Thymus (tissue), 11 donors: Measurements from ENCODE around the gene FUT7. TPM values are rescaled to one million over a fixed set of nuclear protein-coding genes. Genes with fewer than 3 reads are reported as not detected.

Experiments
- DNase-seq, 9 donors: peaks; one replicate each; pipeline ENCODE4 v3.0.0-alpha.2; 2013; ENCODE audit warnings: low spot score in 9 of 9, low read depth in 6 of 9, missing footprints in 1 of 9
- H3K27ac ChIP-seq, 2 donors: one replicate each; pipeline ENCODE4 v1.5.1; 2013; ENCODE audit warnings: control low read depth in 1 of 2, low read depth in 1 of 2, low read length in 1 of 2, mild to moderate bottlenecking in 1 of 2, moderate library complexity in 1 of 2
- H3K27me3 ChIP-seq, 2 donors: one replicate each; pipeline ENCODE4 v1.5.1; 2013; ENCODE audit warnings: low read length in 1 of 2; ENCODE audit not compliant: control insufficient read depth in 2 of 2, insufficient read depth in 1 of 2
- H3K36me3 ChIP-seq, 2 donors: one replicate each; pipeline ENCODE4 v1.5.1; 2013; ENCODE audit warnings: low read length in 1 of 2, mild to moderate bottlenecking in 1 of 2, moderate library complexity in 1 of 2; ENCODE audit not compliant: control insufficient read depth in 2 of 2, insufficient read depth in 2 of 2
- H3K4me1 ChIP-seq, 2 donors: one replicate each; pipeline ENCODE4 v1.5.1; 2013; ENCODE audit warnings: low read length in 2 of 2; ENCODE audit not compliant: control insufficient read depth in 2 of 2, insufficient read depth in 2 of 2
- H3K4me3 ChIP-seq, 2 donors: one replicate each; pipeline ENCODE4 v1.5.1; 2013; ENCODE audit warnings: low read length in 2 of 2, control low read depth in 1 of 2, mild to moderate bottlenecking in 1 of 2
- H3K9me3 ChIP-seq, 2 donors: one replicate each; pipeline ENCODE4 v1.5.1; 2013; ENCODE audit warnings: low read length in 1 of 2, mild to moderate bottlenecking in 1 of 2; ENCODE audit not compliant: control insufficient read depth in 2 of 2, insufficient read depth in 1 of 2
- WGBS: extraction: QIAGEN DNeasy Blood & Tissue Kit; methylation state at CpG from one replicate; pipeline ENCODE4 v1.1.7; 2013; 5-methylcytosine and 5-hydroxymethylcytosine counted together
- polyA plus RNA-seq: library from polyadenylated mRNA; stranded (reverse); fragments of 200-250 nt; gene quantifications from one replicate; pipeline ENCODE4 v1.2.3, GENCODE V29; 2013
- total RNA-seq: library from RNA; stranded (reverse); fragments of 120-200 nt; gene quantifications from one replicate; pipeline ENCODE4 v1.2.4, GENCODE V29; 2013
- donor health status: healthy.

FUT7 gene
- total and polyA plus RNA-seq, 2 donors, result 0.99 to 4.6 TPM

DNA sequence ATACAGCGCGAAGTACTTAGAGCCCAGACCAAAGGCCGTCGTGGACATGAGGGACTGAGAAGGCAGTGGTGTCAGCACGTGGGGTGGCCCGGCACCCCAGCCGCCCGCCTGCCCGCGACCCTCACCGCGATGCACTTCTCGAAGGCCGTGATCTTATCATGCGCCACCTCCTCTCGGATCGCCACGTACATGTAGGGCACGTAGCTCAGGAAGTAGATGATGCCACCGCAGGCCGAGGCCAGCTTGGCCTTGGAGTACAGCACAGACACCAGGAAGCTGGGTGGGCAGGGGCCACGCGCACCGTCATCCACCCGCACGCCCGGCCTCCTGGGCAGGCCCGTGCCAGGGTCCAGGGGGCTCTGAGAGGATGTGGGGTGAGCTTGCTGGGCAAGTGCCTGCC is 14.8 kb downstream of the FUT7 start:
- H3K4me1 ChIP-seq, result no peaks in the 10 kb centered on the region
- no peak overlapping the region for H3K4me3 ChIP-seq
- WGBS, result 99% methylated on average over 28 of the region's 28 CpGs
- H3K27me3 ChIP-seq, result no peaks in the 10 kb centered on the region
- H3K9me3 ChIP-seq, result peaks cover 0 to 25% of the 10 kb centered on the region in 2 donors
- H3K27ac ChIP-seq, result no peak overlapping the region
- DNase-seq, result no peak
- H3K36me3 ChIP-seq, result peaks cover 0 to 5% of the 10 kb centered on the region in 2 donors

DNA sequence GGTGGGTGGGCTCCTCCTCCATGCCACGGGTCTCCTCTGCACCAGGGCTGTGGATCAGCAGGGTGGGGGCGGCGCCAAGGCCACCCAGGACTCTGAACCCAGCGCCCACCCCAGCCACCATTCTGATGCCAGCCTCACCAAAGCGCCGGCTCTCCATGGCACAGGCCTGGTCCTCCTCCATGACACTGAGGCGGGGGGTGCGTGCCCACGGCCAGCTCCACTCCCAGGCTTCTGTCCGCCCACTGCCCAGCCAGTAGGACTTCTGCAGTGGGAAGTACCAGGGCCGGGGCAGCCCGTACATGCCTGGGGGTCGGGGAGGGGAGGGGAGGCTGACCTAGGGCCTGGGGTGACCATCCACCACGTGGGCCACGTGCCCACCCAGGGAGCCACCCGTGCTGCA is 15.5 kb downstream of the FUT7 start:
- Histone ChIP-seq H3K4me3 (no peak overlapping the region), H3K4me1 (no peaks in the 10 kb centered on the region), H3K36me3 (peaks cover 0 to 5% of the 10 kb centered on the region in 2 donors), H3K9me3 (peaks cover 0 to 25% of the 10 kb centered on the region in 2 donors), H3K27me3 (no peaks in the 10 kb centered on the region), H3K27ac (no peak overlapping the region)
- no peak for DNase-seq
- WGBS, result 98% methylated on average over 16 of the region's 16 CpGs

DNA sequence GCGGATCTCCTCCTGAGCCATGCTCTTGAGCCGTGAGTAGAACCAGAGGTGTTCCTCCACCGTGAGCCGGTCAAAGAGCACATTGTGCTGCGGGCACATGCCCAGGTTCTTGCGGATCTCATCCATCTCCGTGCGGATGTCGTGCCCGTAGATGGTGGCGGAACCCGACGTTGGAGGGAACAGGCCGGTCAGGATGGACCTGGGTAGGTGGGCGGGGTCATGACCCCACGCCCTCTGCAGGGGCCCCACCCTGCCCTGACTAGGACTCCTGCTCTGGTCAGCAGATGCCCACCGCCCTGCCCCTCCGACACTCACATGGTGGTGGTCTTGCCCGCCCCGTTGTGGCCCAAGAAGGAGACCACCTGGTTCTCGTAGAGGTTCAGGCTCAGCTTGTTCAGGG is 15.9 kb downstream of the FUT7 start:
- H3K27ac ChIP-seq, result no peak overlapping the region
- 97% methylated on average over 21 of the region's 21 CpGs for WGBS
- H3K4me3 ChIP-seq, result no peak overlapping the region
- DNase-seq, result no peak
- H3K36me3 ChIP-seq, result peaks cover 0 to 5% of the 10 kb centered on the region in 2 donors
- H3K4me1 ChIP-seq, result no peaks in the 10 kb centered on the region
- peaks cover 0 to 25% of the 10 kb centered on the region in 2 donors for H3K9me3 ChIP-seq
- no peaks in the 10 kb centered on the region for H3K27me3 ChIP-seq

DNA sequence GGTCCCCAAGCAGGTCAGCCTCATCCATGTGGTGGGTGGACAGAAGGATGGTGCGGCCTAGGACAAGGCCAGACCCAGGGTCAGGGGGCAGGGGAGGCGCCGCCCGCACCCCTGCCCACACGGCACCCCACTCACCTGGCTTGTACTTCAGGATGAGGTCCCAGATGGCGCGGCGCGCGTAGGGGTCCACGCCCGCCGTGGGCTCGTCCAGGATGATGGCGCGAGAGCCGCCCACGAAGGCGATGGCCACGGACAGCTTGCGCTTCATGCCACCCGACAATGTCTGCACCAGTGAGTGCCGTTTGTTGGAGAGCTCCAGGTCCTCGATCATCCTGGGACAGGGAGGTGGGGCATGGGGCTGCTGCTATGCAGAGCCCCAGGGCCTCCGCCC is 16.4 kb downstream of the FUT7 start:
- no peak overlapping the region for H3K27ac ChIP-seq
- no peak for DNase-seq
- H3K4me3 ChIP-seq, result no peak overlapping the region
- H3K27me3 ChIP-seq, result no peaks in the 10 kb centered on the region
- peaks cover 0 to 25% of the 10 kb centered on the region in 2 donors for H3K9me3 ChIP-seq
- no peaks in the 10 kb centered on the region for H3K4me1 ChIP-seq
- WGBS, result 99% methylated on average over 25 of the region's 25 CpGs
- H3K36me3 ChIP-seq, result peaks cover 0 to 5% of the 10 kb centered on the region in 2 donors

DNA sequence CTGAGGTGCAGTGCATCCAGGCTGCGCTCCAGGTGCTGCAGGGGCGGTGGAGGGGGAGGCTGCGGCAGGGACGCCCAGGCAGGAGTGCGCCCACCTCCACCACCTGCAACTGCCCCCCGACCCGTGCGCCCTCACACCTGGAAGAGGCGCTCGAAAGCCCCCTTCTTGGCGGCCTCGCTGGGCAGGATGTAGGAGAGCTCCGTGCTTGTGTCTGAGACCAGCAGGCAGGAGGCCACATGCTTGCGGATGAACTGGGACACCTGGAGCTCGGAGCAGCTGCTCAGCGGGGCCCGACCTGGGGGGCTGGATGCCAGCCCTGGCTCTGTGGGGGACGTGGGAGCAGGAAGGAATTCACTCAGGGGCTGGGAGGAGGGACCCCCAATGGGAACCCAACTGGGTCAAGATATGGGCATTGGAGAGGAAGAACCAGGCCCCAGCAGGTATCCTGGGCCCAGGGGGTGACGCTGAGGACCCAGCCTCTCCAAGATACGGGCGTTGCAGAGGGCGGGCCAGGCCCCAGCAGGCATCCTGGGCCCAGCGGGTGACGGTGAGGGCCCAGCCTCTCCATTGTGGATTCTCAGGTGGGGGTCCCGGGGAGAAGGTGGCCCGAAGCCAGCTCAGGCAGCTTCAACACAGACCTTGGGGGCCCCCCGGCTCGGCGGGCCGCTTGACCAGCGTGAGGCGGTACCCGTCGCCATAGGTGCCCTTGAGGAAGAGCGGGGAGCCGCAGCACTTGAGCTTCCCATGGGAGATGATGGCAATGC is 16.9 kb downstream of the FUT7 start:
- Histone ChIP-seq H3K4me3 (no peak overlapping the region), H3K27me3 (no peaks in the 10 kb centered on the region), H3K27ac (no peak overlapping the region), H3K36me3 (peaks cover 0 to 6% of the 10 kb centered on the region in 2 donors), H3K4me1 (no peaks in the 10 kb centered on the region), H3K9me3 (peaks cover 0 to 25% of the 10 kb centered on the region in 2 donors)
- no peak for DNase-seq
- 97% methylated on average over 36 of the region's 36 CpGs for WGBS

DNA sequence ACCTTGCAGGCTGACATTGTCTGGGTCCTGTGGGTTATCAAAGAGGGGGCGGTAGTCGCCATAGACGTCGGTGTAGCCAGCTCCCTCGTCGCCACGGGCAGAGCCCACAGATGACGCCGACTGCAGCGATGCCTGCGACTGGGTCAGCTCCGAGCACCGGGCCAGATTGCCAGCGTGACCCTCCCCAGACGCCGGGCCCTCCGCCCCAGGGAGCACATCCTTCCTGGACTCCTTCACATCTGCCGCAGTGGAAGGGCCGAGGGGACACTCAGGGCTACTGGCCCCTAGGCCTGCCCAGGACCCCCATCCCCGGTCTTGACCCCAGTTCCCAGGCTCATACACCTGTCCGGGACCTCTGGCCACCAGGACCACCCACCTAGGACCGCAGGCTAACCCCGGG is 17.7 kb downstream of the FUT7 start:
- H3K9me3 ChIP-seq, result peaks cover 0 to 25% of the 10 kb centered on the region in 2 donors
- WGBS, result 96% methylated on average over 23 of the region's 23 CpGs
- H3K27ac ChIP-seq, result no peak overlapping the region
- peaks cover 0 to 11% of the 10 kb centered on the region in 2 donors for H3K36me3 ChIP-seq
- no peaks in the 10 kb centered on the region for H3K4me1 ChIP-seq
- no peak overlapping the region for H3K4me3 ChIP-seq
- H3K27me3 ChIP-seq, result no peaks in the 10 kb centered on the region
- DNase-seq, result no peak

DNA sequence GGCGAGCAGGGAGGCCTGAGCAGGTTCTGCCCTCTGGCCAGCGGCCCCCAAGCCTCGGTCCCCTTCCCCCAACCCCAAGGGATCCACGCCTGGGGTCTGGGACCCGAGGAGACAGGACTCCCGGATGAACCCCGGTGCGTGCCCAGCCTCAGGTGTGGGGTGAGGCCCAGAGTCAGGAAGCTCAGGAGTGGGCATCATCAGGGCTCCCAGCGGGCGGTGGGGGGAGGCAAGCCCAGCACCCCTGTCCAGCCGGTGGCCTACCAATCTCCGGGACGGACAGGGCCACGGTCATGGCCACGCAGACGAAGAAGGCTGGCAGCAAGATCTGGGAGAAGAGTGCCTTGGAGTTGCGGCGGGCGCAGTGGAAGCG is 18.3 kb downstream of the FUT7 start:
- DNase-seq, result no peak
- Histone ChIP-seq H3K36me3 (peaks cover 0 to 11% of the 10 kb centered on the region in 2 donors), H3K27ac (no peak overlapping the region), H3K4me1 (no peaks in the 10 kb centered on the region), H3K4me3 (no peak overlapping the region), H3K27me3 (no peaks in the 10 kb centered on the region), H3K9me3 (peaks cover 0 to 25% of the 10 kb centered on the region in 2 donors)
- 98% methylated on average over 20 of the region's 20 CpGs for WGBS

DNA sequence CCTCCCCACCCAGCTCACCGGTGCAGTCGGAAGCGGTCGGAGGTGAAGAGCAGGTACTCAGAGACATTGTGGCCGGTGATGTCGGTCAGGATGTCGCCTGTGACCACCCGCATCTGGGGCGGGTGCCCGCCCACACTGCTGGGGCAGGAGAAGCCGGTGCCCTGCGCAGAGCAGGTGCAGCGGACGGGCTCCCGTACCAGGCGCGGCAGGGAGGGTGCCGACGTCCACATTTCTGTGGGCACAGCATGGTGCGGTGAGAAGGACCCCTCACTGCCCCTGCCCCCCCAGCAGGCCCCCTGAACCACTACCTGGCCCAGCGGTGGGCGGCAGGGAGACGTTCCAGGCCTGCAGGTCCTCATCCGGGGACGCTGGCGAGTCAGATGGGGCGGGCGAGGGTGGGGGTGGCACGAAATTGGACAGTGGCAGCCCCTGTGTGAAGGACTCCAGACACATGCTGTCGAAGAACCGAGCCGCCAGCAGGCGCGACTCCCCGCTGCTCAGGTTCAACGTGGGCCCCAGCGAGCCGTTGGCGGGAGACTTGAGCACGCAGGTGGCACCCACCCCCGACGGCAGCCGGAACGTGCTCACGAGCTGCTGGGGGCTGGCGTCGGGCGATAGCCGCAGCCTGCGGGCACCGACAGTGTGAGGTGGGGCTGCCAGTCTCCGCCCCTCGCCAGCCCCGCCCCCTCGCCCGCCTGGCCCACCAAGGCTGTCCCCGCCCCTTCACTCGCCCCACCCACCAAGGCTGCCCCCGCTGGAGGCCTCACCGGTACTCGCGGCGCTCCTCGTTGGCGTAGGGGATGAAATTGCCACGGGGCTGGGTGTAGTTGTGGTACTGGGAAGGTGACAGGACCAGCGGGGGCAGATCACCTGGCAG is 19.0 kb downstream of the FUT7 start:
- peaks cover 0 to 11% of the 10 kb centered on the region in 2 donors for H3K36me3 ChIP-seq
- H3K27me3 ChIP-seq, result no peaks in the 10 kb centered on the region
- H3K4me1 ChIP-seq, result no peaks in the 10 kb centered on the region
- no peak for DNase-seq
- H3K9me3 ChIP-seq, result peaks cover 0 to 25% of the 10 kb centered on the region in 2 donors
- H3K27ac ChIP-seq, result no peak overlapping the region
- WGBS, result 97% methylated on average over 67 of the region's 67 CpGs
- no peak overlapping the region for H3K4me3 ChIP-seq
